Stimulated activated CD8-positive, alpha-beta memory T cell treated with anti-CD3 and anti-CD28 coated beads, Interleukin-7, amount 100 ng/mL, for 24 hours (primary cell): ENCODE measurements around the gene ODF4.

Experiments
- DNase-seq: peaks from one replicate; pipeline ENCODE4 v3.0.0-alpha.2; 2020; ENCODE audit warnings: low read depth

ODF4 gene

DNA sequence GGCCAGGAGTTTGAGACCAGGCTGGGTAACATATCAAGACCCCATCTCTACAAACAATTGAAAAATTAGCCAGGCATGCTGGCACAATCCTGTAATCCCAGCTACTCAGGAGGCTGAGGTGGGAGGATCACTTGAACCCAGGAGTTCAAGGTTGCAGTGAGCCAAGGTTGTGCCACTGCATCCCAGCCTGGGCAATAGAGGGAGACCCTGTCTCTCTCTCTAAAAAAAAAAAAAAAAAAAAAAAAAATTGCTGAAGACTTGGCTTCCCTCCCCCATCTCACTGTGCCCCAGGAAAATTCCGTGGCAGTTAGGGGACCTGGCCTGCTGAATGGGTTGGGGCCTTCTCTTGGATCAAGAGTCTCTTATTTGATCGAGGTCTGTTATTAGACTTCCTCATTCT, at the start of gene ODF4:
TSS of gene ODF4 (plus strand) at position 301 of the 400 bp plus-strand sequence. CDS start 212 bp downstream, outside the sequence.
- no peak for DNase-seq

- no peak for DNase-seq
These were observed 49.6 kb upstream of the ODF4 start for GRCh38 chr17:8290043-8290442.

GRCh38 chr17:8292639-8293395, 46.8 kb upstream of the ODF4 start:
- no peak for DNase-seq

- DNase-seq = no peak
These were observed 45.3 kb upstream of the ODF4 start for GRCh38 chr17:8294361-8294760.

- no peak for DNase-seq
These were observed 44.8 kb upstream of the ODF4 start for GRCh38 chr17:8294814-8295316.

GRCh38 chr17:8300226-8300625, 39.4 kb upstream of the ODF4 start:
- DNase-seq = no peak

DNA sequence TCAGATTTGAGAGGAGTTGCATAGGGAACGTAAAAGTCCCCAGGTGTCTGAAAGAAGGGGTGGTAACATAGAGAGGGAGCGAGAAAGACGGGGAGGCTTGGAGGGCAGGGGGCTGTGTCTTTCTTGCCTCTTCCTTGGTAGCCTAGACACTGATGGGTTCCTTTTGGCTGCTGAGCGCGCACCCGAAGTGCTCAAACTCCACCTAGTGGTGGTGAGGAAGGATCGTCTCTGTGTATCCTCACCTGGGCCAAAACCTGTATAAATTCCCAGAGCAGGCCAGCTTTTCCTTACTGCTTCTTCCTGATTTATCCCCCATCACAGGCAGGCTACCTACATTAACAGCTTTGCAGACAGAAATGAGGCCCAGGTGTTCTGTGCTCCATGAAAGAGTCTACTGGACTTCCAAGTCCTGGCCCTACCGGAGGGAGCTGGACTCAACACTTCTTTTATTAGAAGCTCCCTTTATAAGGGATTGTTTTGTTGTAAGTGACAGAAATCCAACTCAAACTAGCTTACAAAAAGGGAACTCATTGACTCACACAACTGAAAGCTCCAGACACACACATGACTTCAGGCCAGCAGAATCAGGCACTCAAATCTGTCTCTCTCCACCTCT, 38.9 kb upstream of the ODF4 start:
- DNase-seq = no peak

GRCh38 chr17:8310601-8311123, 29.0 kb upstream of the ODF4 start:
- no peak for DNase-seq

DNA sequence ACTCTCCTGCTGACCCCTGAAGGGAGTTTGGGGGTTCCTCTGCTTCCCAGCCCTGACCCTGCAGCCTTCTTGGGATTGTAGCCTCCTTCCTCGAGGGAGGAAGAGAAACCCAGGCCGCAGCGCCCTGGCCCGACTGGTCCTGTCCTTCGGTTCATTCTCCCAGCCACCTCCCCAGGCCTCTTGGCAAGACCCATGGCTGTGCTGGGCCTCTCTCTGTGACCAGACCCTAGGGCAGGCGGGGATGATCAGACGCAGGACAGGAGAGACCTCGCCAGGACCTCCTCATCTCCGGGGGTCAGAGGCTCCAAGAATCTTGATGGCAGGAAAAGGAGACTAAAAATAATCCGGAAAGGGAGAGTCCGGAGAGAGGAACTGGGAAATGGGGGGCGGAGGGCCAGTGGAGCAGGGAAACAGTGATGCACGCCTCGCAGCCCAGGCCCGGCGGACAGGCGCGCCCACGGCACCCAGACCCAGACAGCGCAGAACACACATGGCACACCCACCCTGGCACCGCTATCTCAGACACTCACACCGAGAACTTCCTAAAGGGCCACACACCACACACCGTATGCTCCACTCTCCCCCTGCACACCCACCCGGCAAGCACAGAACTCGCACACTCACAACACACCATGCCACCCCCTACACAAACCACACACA, 28.4 kb upstream of the ODF4 start:
- no peak for DNase-seq

DNA sequence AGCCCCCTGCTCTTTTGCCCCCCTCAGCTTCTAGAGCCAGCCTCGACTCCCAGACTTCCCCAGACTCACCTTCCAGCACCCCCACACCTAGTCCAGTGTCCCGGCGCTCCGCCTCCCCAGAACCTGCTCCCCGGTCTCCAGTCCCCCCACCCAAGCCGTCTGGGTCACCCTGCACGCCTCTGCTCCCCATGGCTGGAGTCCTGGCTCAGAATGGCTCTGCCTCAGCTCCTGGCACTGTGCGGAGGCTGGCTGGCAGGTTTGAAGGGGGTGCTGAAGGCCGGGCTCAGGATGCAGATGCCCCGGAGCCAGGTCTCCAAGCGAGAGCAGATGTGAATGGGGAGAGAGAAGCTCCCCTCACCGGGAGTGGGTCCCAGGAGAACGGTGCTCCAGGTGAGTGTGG, 27.4 kb upstream of the ODF4 start:
- DNase-seq = no peak

DNA sequence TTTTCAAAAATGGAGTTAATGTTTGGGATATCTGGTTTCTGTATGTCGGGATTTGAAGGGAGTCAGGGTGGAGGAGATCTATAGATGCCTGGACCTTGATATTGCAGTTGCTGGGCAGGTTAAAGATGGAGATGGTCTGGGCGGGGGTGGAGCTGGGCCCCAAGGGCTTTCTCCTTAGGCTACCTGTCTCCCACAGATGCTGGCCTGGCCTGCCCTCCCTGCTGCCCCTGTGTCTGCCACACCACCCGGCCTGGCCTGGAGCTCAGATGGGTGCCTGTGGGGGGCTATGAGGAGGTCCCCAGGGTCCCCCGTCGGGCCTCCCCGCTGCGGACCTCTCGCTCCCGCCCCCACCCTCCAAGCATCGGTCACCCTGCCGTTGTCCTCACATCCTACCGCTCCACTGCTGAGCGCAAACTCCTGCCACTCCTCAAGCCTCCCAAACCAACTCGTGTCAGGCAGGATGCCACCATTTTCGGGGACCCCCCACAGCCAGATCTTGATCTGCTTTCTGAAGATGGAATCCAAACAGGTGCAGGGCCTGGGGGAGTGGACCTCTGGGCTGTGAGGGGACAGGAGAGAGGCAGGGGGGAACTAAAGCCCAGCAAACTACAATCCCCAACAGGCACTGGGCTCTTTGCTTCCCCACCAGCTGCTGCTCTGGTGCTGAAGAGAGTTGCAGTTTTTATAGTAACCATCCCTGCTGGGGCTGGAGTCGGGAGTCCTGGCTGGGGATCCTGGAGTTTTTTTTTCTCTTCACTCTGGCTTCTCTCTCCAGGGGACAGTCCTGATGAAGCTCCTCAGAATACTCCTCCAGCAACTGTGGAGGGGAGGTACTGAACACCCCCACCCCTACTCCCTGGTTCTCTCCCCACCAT, 26.7 kb upstream of the ODF4 start:
- no peak for DNase-seq

GRCh38 chr17:8314797-8315763, 24.6 kb upstream of the ODF4 start:
- no peak for DNase-seq

- no peak for DNase-seq
These were observed 23.8 kb upstream of the ODF4 start for GRCh38 chr17:8315764-8316217.

GRCh38 chr17:8318010-8318935, 21.4 kb upstream of the ODF4 start:
- DNase-seq = no peak

GRCh38 chr17:8320262-8320661, 19.4 kb upstream of the ODF4 start:
- no peak for DNase-seq

DNA sequence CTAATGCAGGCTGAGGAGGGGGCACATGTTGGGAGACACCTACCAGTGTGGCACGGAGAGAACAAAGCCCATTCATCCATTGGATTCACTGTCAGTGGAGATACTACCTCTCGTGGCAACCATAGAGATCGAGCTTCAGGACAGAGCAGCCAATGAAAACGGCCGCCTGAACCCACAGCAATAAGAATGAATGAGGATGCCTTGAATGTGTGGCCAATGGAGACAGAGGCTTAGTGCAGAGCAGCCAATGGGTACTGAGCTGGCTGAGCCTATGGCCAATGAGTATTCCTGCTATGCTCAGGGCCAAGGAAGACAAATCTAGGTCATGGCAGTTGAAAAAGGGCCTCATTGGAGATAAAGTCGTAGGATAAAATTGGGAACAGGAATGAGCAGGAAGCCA, 18.6 kb upstream of the ODF4 start:
- DNase-seq = no peak

DNA sequence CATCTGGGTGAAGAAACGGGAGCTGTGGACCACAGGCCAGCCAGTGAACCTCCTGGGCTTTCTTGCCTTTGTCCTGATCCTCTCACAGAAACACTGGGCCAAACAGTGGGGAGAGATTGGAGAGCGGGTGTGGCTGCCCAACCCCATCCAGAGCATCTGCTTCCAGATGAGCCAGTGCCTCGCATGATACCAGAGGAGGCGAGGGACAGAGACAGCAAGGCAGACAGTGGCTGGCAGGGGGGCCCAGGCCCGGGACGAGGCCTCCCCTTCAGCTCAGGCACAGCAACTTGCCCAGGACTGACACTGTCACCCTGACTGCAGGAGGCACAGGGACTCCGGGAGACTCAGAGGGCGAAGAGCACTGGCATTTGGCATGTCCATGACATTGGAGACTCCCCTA, 17.6 kb upstream of the ODF4 start:
- no peak for DNase-seq

GRCh38 chr17:8324132-8324531, 15.5 kb upstream of the ODF4 start:
- no peak for DNase-seq

GRCh38 chr17:8324923-8325322, 14.7 kb upstream of the ODF4 start:
- DNase-seq = no peak
